Omental fat pad (tissue), 4 donors: ENCODE results near the gene CCN2. TPM values are rescaled to one million over a fixed set of nuclear protein-coding genes. Genes with fewer than 3 reads are reported as not detected.

Experiments
- ATAC-seq: fragments of 150-250 bp; one replicate; pipeline ENCODE4 v1.9.1; 2016; ENCODE audit warnings: mild to moderate bottlenecking, moderate library complexity; ENCODE audit not compliant: low FRiP score
- DNase-seq: peaks from one replicate; pipeline ENCODE4 v3.0.0-alpha.2; 2019; ENCODE audit warnings: low spot score
- total RNA-seq, 4 donors: library from RNA; depleted of rRNA; stranded (reverse); fragments of >200 nt; gene quantifications; one replicate each; pipeline ENCODE4 v1.1.0, GENCODE V29; 2016
- TF ChIP-seq, protein P1 (sequence below), 3 donors: fragments of 450-650 bp; IDR thresholded peaks; one replicate each; pipeline ENCODE4 v1.5.1; 2016 to 2017; ENCODE audit warnings: antibody characterized with exemption in 3 of 3, mild to moderate bottlenecking in 3 of 3, moderate library complexity in 2 of 3

CCN2 gene, protein sequence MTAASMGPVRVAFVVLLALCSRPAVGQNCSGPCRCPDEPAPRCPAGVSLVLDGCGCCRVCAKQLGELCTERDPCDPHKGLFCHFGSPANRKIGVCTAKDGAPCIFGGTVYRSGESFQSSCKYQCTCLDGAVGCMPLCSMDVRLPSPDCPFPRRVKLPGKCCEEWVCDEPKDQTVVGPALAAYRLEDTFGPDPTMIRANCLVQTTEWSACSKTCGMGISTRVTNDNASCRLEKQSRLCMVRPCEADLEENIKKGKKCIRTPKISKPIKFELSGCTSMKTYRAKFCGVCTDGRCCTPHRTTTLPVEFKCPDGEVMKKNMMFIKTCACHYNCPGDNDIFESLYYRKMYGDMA
- total RNA-seq = 100 to 1,000 TPM in 3 of 4 donors, 10 to 100 TPM in 1; 60.6 to 129 (median 107) TPM

DNA sequence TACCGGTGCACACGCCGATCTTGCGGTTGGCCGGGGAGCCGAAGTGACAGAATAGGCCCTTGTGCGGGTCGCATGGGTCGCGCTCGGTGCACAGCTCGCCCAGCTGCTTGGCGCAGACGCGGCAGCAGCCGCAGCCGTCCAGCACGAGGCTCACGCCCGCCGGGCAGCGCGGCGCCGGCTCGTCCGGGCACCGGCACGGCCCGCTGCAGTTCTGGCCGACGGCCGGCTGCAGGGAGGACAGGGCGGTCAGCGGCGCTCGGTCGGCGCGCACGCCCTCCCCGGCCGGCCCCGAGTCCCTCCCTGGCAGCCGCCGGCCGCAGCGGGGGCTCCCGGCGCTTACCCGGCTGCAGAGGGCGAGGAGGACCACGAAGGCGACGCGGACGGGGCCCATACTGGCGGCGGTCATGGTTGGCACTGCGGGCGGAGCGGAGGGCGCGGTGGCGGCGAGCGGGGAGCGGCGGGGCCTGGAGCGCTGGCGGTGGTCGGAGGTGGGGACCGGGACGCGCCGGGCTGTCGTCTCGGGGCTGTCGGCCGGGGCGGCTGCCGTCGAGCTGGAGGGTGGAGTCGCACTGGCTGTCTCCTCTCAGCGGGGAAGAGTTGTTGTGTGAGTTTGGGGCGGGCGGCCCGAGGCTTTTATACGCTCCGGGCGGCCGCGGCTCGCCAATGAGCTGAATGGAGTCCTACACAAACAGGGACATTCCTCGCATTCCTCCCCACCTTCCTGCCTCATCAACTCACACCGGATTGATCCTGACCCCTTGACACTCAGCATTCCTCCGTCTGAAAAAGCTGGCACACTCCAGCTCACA is at the start of gene CCN2:
TSS of gene CCN2 (minus strand) at position 606 of the 809 bp plus-strand sequence. CDS start at position 406, 200 bp downstream.
- DNase-seq (peak; percentile 56), ATAC-seq (peak; percentile 67)
- TF ChIP-seq, protein P1, sequence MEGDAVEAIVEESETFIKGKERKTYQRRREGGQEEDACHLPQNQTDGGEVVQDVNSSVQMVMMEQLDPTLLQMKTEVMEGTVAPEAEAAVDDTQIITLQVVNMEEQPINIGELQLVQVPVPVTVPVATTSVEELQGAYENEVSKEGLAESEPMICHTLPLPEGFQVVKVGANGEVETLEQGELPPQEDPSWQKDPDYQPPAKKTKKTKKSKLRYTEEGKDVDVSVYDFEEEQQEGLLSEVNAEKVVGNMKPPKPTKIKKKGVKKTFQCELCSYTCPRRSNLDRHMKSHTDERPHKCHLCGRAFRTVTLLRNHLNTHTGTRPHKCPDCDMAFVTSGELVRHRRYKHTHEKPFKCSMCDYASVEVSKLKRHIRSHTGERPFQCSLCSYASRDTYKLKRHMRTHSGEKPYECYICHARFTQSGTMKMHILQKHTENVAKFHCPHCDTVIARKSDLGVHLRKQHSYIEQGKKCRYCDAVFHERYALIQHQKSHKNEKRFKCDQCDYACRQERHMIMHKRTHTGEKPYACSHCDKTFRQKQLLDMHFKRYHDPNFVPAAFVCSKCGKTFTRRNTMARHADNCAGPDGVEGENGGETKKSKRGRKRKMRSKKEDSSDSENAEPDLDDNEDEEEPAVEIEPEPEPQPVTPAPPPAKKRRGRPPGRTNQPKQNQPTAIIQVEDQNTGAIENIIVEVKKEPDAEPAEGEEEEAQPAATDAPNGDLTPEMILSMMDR (IDR thresholded peaks at IDR 0.05) = no peak

DNA sequence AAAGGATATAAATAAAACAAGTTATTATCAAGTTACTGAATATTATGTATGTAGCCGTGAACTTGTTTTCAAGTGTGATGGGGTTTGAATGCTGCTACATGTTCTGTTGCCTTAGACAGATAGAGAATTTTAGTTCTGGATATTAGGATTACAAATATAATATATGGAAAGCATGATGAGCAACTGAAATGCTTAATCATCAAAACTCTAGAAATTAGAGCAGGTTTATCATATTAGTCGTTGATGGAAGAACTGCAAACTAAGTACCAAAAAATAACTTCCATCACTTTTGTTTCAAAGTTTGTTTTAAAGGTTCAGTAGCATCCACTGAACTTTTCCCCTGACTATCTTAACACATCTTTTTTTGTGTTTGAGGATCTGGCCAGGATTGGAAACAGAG is 49.1 kb upstream of the CCN2 start:
- ATAC-seq = no peak
- DNase-seq = no peak

DNA sequence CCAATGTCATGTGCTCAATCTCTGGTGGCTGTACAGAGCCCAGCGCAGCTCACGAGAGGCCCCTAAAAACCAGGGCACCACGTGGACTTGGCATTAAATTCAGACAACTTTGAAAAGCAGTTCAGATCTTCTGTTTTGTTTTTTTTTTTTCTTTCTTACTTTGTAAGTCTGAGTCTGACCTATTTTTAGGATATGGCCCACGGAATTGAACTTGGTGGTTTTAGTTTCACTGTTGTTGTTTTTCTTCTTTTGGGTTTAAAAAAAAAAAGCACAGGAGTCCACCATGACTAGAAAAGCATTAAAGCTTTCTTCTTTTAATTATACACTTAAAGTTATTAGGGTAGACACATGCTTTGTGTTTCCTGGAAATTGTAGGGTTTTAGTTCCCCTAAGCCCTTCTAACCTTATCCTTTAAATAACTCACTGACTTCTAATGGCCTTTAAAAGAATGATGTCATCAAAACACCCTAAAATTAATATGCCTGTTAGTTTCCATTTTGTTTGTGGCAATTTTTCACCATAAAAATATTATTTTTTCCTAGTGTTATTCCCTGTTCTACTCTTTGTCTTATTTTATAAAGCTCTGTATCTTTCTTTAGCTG is 48.5 kb upstream of the CCN2 start:
- TF ChIP-seq, protein P1 (IDR thresholded peaks at IDR 0.05) = no peak
- no peak for DNase-seq
- ATAC-seq = no peak

More for the DNA sequence above, 49.1 kb upstream of the CCN2 start:
- TF ChIP-seq, protein P1 (IDR thresholded peaks at IDR 0.05) = no peak

DNA sequence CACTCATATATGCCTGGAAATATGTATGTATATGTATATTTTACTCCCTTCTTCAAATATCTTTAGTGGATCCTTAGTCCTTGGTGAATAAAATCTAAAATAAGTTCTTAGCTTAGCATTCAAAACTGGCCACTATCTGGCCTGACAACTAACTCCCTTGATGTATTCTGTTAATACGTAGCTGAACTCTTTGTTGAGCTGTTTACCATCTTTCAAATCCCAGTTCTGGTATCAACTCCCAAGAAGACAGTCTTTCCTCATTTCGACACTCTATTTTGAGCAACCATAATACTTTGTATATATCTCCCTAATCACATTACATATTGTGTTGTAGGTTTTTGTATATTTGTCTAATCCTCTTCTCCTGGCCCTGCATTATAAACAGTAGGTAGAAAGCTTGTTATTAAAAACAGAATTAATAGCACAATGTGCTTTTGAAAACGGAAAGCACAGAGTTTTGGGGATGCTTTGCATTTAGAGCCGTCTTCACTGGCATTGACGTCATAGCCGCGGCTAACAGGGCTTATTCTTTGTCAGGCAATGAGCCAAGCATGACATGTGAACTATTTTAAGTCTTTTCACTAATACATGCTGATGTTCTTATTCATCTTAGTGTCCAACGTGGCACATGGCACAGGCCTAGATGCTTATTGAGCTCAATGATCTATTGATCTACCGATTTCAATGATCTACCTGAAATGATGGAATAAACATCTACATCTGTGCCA is 47.2 kb upstream of the CCN2 start:
- TF ChIP-seq, protein P1 (IDR thresholded peaks at IDR 0.05) = no peak
- DNase-seq (no peak), ATAC-seq (no peak)

DNA sequence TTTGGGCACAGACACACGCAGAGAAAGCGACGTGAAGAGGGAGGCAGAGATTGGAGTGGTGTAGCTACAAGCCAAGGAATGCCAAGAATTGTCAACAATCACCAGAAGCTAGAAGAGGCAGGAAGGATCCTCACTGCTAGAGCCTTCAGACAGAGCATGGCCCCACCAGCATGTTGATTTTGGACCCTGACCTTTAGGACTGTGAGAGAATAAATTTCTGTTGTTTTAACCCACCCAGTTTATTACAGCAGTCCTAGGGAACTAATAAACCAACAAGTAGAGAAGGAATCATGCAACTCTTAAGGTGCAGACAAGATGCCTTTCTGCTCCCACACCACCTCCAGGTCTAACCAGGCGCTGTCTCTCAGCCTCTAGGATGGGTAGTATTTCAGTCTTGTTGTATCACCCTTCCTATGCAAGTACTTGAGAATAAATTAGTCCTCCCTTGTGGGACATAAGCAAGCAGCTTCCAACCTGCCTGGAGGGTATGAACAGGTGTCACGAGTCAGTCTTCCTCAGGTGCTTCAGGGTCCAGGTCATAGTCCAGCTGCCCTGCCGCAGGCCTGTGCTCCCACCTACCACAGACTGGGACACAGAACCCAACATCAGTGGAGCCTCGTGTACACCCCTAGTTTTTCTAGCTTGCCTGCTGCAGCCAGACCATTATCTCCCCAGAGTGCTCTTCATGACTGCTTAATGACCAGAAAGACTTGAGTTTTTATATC is 46.4 kb upstream of the CCN2 start:
- ATAC-seq = no peak
- no peak for DNase-seq
- TF ChIP-seq, protein P1 (IDR thresholded peaks at IDR 0.05) = no peak

DNA sequence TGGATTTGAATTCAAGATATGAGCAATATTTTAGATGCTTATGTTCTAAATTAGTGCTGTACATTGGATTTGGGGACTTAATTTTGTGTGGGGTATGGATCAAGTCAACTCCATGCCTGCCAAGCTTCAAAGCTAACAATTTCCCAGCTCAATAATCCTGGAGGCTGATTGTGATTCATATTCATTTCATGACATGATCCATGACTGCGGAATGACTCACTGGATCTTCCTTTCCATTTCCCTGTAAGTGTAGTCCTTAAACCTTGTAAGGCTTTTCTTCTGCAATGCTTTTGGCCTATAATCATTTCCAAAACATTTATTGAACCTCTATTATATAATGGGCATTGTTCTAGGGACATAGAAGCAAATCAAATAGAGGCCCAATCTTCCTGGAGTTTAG is 44.7 kb upstream of the CCN2 start:
- TF ChIP-seq, protein P1 (IDR thresholded peaks at IDR 0.05) = no peak
- ATAC-seq (peak; percentile 72), DNase-seq (no peak)
